ENCODE data around the gene TMEM120B.
"Not testable (repeated sequence)": the region's sequence is repeated elsewhere in the genome, so short reads cannot be mapped to it uniquely, and the experiment has no call there.

Gene TMEM120B

DNA sequence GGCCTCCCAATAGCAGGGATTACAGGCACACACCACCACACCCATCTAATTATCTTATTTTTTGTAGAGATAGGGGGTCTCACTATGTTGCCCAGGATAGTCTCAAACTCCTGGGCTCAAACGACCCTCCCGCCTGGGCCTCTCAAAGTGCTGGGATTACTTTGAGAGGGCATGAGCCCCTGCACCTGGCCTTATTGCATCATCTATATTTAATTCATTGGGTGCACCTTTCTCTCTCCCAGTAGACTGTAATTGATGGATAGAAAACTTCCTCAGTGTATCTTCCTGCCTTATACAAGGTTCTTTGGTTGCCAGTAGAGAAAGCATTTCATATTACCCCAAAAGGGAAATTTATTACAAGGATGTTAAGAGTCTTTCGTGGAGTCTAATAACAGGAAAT lies 34.2 kb upstream of the TMEM120B start:
- H3K4me3 ChIP-seq (replicated peaks in 1 of 2; ENCODE audit: low read depth in 2 of 2, low read length in 2 of 2): no peak overlapping the region
- TF ChIP-seq, protein P1, sequence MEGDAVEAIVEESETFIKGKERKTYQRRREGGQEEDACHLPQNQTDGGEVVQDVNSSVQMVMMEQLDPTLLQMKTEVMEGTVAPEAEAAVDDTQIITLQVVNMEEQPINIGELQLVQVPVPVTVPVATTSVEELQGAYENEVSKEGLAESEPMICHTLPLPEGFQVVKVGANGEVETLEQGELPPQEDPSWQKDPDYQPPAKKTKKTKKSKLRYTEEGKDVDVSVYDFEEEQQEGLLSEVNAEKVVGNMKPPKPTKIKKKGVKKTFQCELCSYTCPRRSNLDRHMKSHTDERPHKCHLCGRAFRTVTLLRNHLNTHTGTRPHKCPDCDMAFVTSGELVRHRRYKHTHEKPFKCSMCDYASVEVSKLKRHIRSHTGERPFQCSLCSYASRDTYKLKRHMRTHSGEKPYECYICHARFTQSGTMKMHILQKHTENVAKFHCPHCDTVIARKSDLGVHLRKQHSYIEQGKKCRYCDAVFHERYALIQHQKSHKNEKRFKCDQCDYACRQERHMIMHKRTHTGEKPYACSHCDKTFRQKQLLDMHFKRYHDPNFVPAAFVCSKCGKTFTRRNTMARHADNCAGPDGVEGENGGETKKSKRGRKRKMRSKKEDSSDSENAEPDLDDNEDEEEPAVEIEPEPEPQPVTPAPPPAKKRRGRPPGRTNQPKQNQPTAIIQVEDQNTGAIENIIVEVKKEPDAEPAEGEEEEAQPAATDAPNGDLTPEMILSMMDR (IDR thresholded peaks at IDR 0.05; ENCODE audit: low read depth, low read length): no peak
- no peak for DNase-seq (ENCODE audit: low read depth in 2 of 2)

DNA sequence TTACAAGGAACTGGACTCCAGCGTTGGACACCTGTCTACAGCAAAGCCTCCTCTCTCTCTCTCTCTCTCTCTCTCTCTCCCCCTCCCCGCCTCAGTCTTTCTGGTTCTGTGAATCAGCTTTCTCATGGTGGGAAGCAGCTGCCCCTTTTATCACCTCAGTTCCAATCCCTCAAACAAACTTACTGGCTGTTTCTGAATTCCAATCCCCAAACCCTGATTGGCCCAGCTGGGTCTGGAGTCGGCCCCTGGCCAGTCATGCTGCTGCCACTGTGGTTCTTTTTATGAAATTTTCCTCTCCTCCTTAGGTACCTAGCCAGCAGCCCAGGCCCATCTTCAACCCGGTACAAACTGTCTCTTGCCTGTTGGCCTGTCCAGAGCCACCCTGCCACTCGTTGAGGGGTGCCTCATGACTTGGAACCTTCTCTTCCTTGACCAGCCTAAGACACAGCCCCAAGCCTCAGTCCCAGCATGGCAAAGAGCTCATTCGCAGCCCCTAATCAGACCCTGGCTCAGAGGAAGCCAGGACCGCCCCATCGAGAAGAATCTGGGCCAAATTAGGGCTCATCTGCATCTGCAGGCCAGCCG lies 33.7 kb upstream of the TMEM120B start:
- TF ChIP-seq, protein P1 (IDR thresholded peaks at IDR 0.05; ENCODE audit: low read depth, low read length): no peak
- no peak overlapping the region for H3K4me3 ChIP-seq (replicated peaks in 1 of 2; ENCODE audit: low read depth in 2 of 2, low read length in 2 of 2)
- DNase-seq (ENCODE audit: low read depth in 2 of 2): no peak

DNA sequence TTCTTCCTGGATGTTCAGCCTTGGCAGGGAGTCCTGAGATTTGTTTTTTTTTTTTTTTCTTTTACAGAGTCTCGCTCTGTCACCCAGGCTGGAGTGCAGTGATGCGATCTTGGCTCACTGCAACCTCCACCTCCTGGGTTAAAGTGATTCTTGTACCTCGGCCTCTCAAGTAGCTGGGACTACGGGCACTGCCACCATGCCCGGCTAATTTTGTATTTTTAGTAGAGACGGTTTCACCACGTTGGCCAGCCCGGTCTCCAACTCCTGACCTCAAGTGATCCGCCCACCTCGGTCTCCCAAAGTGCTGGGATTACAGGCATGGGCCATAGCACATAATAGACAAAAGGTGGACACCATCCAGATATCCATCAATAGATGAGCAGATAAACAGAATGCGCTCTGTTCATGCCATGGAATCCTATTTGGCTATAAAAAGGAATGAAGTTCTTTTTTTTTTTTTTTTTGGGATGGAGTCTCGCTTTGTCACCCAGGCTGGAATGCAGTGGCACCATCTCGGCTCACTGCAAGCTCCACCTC lies 32.8 kb upstream of the TMEM120B start:
- H3K4me3 ChIP-seq (replicated peaks in 1 of 2; ENCODE audit: low read depth in 2 of 2, low read length in 2 of 2); DNase-seq (ENCODE audit: low read depth in 2 of 2): not testable (repeated sequence)

DNA sequence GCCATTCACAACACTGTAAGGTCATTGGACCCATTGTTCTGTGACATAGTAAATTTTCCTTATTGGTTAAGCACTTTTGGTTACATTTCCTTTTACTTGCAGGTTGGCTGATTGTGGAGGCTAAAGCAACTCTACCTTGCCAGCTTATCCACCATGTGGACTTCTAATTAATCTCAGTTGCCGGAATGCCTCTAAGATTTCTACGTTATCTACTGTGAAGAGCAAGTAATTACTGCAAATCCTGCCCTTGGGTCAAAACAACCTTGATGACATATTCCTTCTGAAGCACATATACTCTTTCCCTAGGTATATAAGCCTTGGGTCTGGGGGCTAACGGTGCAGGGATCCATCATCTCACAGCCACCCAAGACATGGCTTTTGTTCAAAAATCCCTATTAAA lies 23.6 kb upstream of the TMEM120B start:
- DNase-seq (ENCODE audit: low read depth in 2 of 2): no peak
- H3K4me3 ChIP-seq (replicated peaks in 1 of 2; ENCODE audit: low read depth in 2 of 2, low read length in 2 of 2): no peak overlapping the region
- TF ChIP-seq, protein P1 (IDR thresholded peaks at IDR 0.05; ENCODE audit: low read depth, low read length): no peak

DNA sequence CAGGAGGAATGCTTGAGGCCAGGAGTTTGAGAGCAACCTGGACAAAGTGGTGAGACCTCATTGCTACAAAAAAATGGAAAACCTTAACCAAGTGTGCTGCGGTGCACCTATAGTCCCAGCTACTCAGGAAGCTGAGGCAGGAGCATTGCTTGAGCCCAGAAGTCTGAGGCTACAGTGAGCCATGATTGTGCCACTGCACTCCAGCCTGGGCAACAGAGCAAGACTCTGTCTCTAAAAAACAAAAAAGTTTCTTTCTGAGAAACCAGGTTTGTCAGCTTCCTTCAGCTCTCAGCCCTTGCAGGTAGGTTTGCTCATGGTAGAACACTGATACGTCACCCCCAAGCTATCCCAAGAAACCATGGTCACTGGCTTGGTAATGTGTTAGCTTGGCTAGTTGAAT lies 23.1 kb upstream of the TMEM120B start:
- DNase-seq (ENCODE audit: low read depth in 2 of 2): no peak
- H3K4me3 ChIP-seq (replicated peaks in 1 of 2; ENCODE audit: low read depth in 2 of 2, low read length in 2 of 2): no peak overlapping the region
- TF ChIP-seq, protein P1 (IDR thresholded peaks at IDR 0.05; ENCODE audit: low read depth, low read length): no peak

DNA sequence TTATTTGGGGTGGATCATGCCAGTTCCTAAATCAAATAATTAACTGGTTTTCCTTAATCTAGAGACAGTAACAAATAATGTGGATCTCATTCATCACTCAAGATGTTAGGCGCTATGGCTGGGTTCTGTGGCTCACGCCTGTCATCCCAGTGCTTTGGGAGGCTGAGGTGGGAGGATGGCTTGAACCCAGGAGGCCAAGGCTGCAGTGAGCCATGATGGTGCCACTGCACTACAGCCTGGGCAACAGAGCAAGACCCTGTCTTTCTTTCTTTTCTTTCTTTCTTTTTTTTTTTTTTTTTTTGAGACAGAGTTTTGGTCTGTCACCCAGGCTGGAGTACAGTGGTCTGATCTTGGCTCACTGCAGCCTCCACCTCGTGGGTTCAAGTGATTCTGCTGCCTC lies 19.8 kb upstream of the TMEM120B start:
- not testable (repeated sequence) for DNase-seq (ENCODE audit: low read depth in 2 of 2)

DNA sequence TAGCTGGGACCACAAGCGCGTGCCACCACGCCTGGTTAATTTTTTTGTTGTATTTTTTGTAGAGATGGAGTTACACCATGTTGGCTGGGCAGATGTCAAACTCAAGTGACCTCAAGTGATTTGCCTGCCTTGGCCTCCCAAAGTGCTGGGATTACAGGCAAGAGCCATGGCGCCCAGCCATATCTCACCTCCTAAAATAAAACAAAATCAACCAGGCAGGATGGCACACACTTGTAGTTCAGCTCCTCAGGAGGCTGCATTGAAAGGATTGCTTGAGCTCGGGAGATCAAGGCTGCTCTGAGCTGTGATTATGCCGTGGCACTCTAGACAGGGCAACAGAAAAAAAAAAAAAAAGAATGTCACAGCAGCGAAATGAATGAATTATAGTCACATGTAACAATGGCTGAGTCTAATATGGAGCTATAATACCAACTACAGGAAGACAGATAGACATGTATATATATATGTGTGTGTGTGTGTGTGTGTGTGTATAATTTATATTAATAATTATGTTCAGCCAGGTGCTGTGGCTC lies 19.3 kb upstream of the TMEM120B start:
- TF ChIP-seq, protein P1 (IDR thresholded peaks at IDR 0.05; ENCODE audit: low read depth, low read length): no peak
- no peak overlapping the region for H3K4me3 ChIP-seq (replicated peaks in 1 of 2; ENCODE audit: low read depth in 2 of 2, low read length in 2 of 2)
- DNase-seq (ENCODE audit: low read depth in 2 of 2): no peak

More for the DNA sequence above, 19.8 kb upstream of the TMEM120B start:
- not testable (repeated sequence) for H3K4me3 ChIP-seq (replicated peaks in 1 of 2; ENCODE audit: low read depth in 2 of 2, low read length in 2 of 2)
